IMR-90 (cell line): ENCODE data around the gene ZBTB25. TPM values are rescaled to one million over a fixed set of nuclear protein-coding genes. Genes with fewer than 3 reads are reported as not detected.

ENCODE experiments used
- ATAC-seq: fragments of 200-7000 bp; cut with Tn5 transposase; 2 replicates; pipeline ENCODE4 v1.9.1; 2020; ENCODE audit warnings: low read depth, mild to moderate bottlenecking, moderate library complexity
- BruUV-seq: library from RNA; stranded (reverse); fragments of 400-500 nt; replicated peaks from 2 replicates; lab custom pipeline; 2021; lab: Mats Ljungman, UMichigan
- CTCF ChIA-PET: fragments of 300-600 bp; formaldehyde crosslinking; extraction: SDS; loops from one replicate; lab custom pipeline; 2021; ENCODE audit warnings: antibody characterized with exemption; lab: Yijun Ruan, JAX
- POLR2A ChIA-PET: fragments of 300-600 bp; sonication (Branson Sonifier 250); formaldehyde crosslinking; loops from one replicate; lab custom pipeline; 2022; ENCODE audit warnings: antibody characterized with exemption; ENCODE audit not compliant: unreplicated experiment; lab: Charles Lee
- DNase-seq: peaks from one replicate; pipeline ENCODE4 v3.0.0; 2013
- H2AFZ ChIP-seq: replicated peaks from 2 replicates; pipeline ENCODE3; 2013; ENCODE audit warnings: low read length, mild to moderate bottlenecking; ENCODE audit not compliant: poor library complexity
- H2AK5ac ChIP-seq: 2 replicates; pipeline ENCODE4 v1.6.1; 2013; ENCODE audit warnings: low read depth, low read length, inconsistent platforms
- H2AK9ac ChIP-seq: replicated peaks from 2 replicates; pipeline ENCODE3; 2013; ENCODE audit warnings: mild to moderate bottlenecking, low read depth, low read length, moderate library complexity; ENCODE audit not compliant: poor library complexity
- H2BK120ac ChIP-seq: 2 replicates; pipeline ENCODE4 v1.6.1; 2013; ENCODE audit warnings: low read depth, low read length, inconsistent platforms
- H2BK15ac ChIP-seq: 3 replicates; pipeline ENCODE4 v1.6.1; 2013; ENCODE audit warnings: low read depth, low read length, inconsistent platforms
- H2BK20ac ChIP-seq: 2 replicates; pipeline ENCODE4 v1.6.1; 2013; ENCODE audit warnings: low read depth, mild to moderate bottlenecking, inconsistent platforms, low read length, moderate library complexity
- H2BK5ac ChIP-seq: 2 replicates; pipeline ENCODE4 v1.6.1; 2013; ENCODE audit warnings: mild to moderate bottlenecking, low read depth, low read length, inconsistent platforms; ENCODE audit not compliant: poor library complexity, severe bottlenecking
- H3K14ac ChIP-seq: replicated peaks from 2 replicates; pipeline ENCODE4 v1.6.1; 2013; ENCODE audit warnings: low read depth, low read length, inconsistent platforms
- H3K18ac ChIP-seq: 2 replicates; pipeline ENCODE4 v1.6.1; 2013; ENCODE audit warnings: low read depth, low read length, control low read depth
- H3K23ac ChIP-seq: 2 replicates; pipeline ENCODE4 v1.6.1; 2013; ENCODE audit warnings: low read depth, low read length, inconsistent platforms
- H3K27ac ChIP-seq: 2 replicates; pipeline ENCODE4 v1.5.1; 2013; ENCODE audit warnings: mild to moderate bottlenecking, control low read depth, low read length; ENCODE audit not compliant: insufficient read depth
- H3K27me3 ChIP-seq: 2 replicates; pipeline ENCODE4 v1.6.1; 2013; ENCODE audit warnings: low read length; ENCODE audit not compliant: control insufficient read depth, insufficient read depth
- H3K36me3 ChIP-seq: 2 replicates; pipeline ENCODE4 v1.6.1; 2013; ENCODE audit warnings: low read length, mixed read lengths; ENCODE audit not compliant: control insufficient read depth, insufficient read depth
- H3K4ac ChIP-seq: 2 replicates; pipeline ENCODE4 v1.6.1; 2013; ENCODE audit warnings: low read depth, low read length, inconsistent platforms
- H3K4me1 ChIP-seq: 2 replicates; pipeline ENCODE4 v1.6.1; 2013; ENCODE audit warnings: low read length, mixed read lengths; ENCODE audit not compliant: control insufficient read depth, insufficient read depth
- H3K4me2 ChIP-seq: 2 replicates; pipeline ENCODE4 v1.6.1; 2013; ENCODE audit warnings: low read depth, mild to moderate bottlenecking, control low read depth, low read length, moderate library complexity
- H3K4me3 ChIP-seq: 2 replicates; pipeline ENCODE4 v1.5.1; 2013; ENCODE audit warnings: low read depth, mild to moderate bottlenecking, control low read depth, low read length, moderate library complexity; ENCODE audit not compliant: insufficient read depth
- H3K56ac ChIP-seq: 2 replicates; pipeline ENCODE4 v1.6.1; 2013; ENCODE audit warnings: low read length, inconsistent platforms; ENCODE audit not compliant: insufficient read depth; ENCODE audit errors: extremely low read depth
- H3K79me1 ChIP-seq, 2 experiments: 2 replicates each; pipeline ENCODE4 v1.6.1; 2013; ENCODE audit warnings: low read length in 2 of 2, inconsistent platforms in 1 of 2, low read depth in 1 of 2
- H3K9ac ChIP-seq: 2 replicates; pipeline ENCODE4 v1.6.1; 2013; ENCODE audit warnings: low read depth, low read length, control low read depth
- H3K9me1 ChIP-seq: 2 replicates; pipeline ENCODE4 v1.6.1; 2013; ENCODE audit warnings: low read length, inconsistent platforms; ENCODE audit not compliant: insufficient read depth
- H3K9me3 ChIP-seq: 2 replicates; pipeline ENCODE4 v1.6.1; 2013; ENCODE audit warnings: low read length; ENCODE audit not compliant: control insufficient read depth, insufficient read depth
- H4K20me1 ChIP-seq: 2 replicates; pipeline ENCODE4 v1.6.1; 2013; ENCODE audit warnings: low read length, inconsistent platforms; ENCODE audit not compliant: insufficient read depth
- H4K5ac ChIP-seq: 2 replicates; pipeline ENCODE4 v1.6.1; 2013; ENCODE audit warnings: mild to moderate bottlenecking, low read depth, low read length, control low read depth
- H4K8ac ChIP-seq, 2 experiments: 2 replicates each; pipeline ENCODE4 v1.6.1; 2013; ENCODE audit warnings: low read depth in 2 of 2, low read length in 2 of 2, control low read depth in 1 of 2, inconsistent platforms in 1 of 2
- H4K91ac ChIP-seq: 2 replicates; pipeline ENCODE4 v1.6.1; 2013; ENCODE audit warnings: low read depth, low read length, inconsistent platforms; ENCODE audit not compliant: insufficient read depth
- BHLHE40 ChIP-seq: fragments of 150-350 bp; IDR thresholded peaks from 2 replicates; pipeline ENCODE4 v1.6.1; 2016; ENCODE audit warnings: mild to moderate bottlenecking, low read depth, low read length
- CEBPB ChIP-seq: IDR thresholded peaks from 2 replicates; pipeline ENCODE4 v1.6.1; 2012; ENCODE audit warnings: low read depth, low read length, improper control_type of control experiment
- CHD1 ChIP-seq: IDR thresholded peaks from 2 replicates; pipeline ENCODE4 v1.6.1; 2012; ENCODE audit warnings: low read depth, low read length, improper control_type of control experiment
- CTCF ChIP-seq: conservative IDR thresholded peaks from 2 replicates; pipeline ENCODE4 v1.5.1; 2012; ENCODE audit warnings: mild to moderate bottlenecking, low read depth, low read length, improper control_type of control experiment
- ELK1 ChIP-seq: fragments of 150-350 bp; IDR thresholded peaks from 2 replicates; pipeline ENCODE4 v1.6.1; 2016; ENCODE audit warnings: low read depth, mild to moderate bottlenecking, low read length, moderate library complexity, borderline replicate concordance
- FOS ChIP-seq: fragments of 150-350 bp; IDR thresholded peaks from 2 replicates; pipeline ENCODE4 v1.6.1; 2016; ENCODE audit warnings: low read depth, low read length
- MAFK ChIP-seq: IDR thresholded peaks from 2 replicates; pipeline ENCODE4 v1.6.1; 2012; ENCODE audit warnings: low read depth, low read length, improper control_type of control experiment
- MAZ ChIP-seq: IDR thresholded peaks from 2 replicates; pipeline ENCODE4 v1.6.1; 2012; ENCODE audit warnings: low read depth, mild to moderate bottlenecking, low read length, improper control_type of control experiment, moderate library complexity, borderline replicate concordance
- MXI1 ChIP-seq: IDR thresholded peaks from 2 replicates; pipeline ENCODE4 v1.6.1; 2012; ENCODE audit warnings: low read depth, mild to moderate bottlenecking, low read length, moderate library complexity, borderline replicate concordance
- NFE2L2 ChIP-seq: fragments of 150-350 bp; IDR thresholded peaks from 2 replicates; pipeline ENCODE4 v1.6.1; 2016; ENCODE audit warnings: low read depth, mild to moderate bottlenecking, low read length
- POLR2A ChIP-seq: IDR thresholded peaks from 2 replicates; pipeline ENCODE4 v1.6.1; 2012; ENCODE audit warnings: mild to moderate bottlenecking, low read depth, low read length
- RAD21 ChIP-seq: IDR thresholded peaks from 2 replicates; pipeline ENCODE4 v1.6.1; 2012; ENCODE audit warnings: low read length, improper control_type of control experiment
- RCOR1 ChIP-seq: IDR thresholded peaks from 2 replicates; pipeline ENCODE4 v1.6.1; 2012; ENCODE audit warnings: mild to moderate bottlenecking, low read length, improper control_type of control experiment; ENCODE audit not compliant: insufficient replicate concordance
- RFX5 ChIP-seq: IDR thresholded peaks from 2 replicates; pipeline ENCODE4 v1.8.0; 2012; ENCODE audit warnings: low read depth, mild to moderate bottlenecking, low read length, moderate library complexity
- SMC3 ChIP-seq: fragments of 150-350 bp; IDR thresholded peaks from 2 replicates; pipeline ENCODE4 v1.6.1; 2016; ENCODE audit warnings: low read depth, mild to moderate bottlenecking, antibody characterized with exemption, low read length, moderate library complexity
- USF2 ChIP-seq: fragments of 150-350 bp; IDR thresholded peaks from 2 replicates; pipeline ENCODE4 v1.6.1; 2017; ENCODE audit warnings: mild to moderate bottlenecking, antibody characterized with exemption, low read length, low read depth
- WGBS, 2 experiments: methylation state at CpG; one replicate each; pipeline versions ENCODE4 v1.1.5 to v1.1.7; 2013; ENCODE audit warnings: missing lambda C conversion rate in 2 of 2; ENCODE audit not compliant: insufficient read length in 1 of 2; ENCODE audit errors: extremely low coverage in 2 of 2; 5-methylcytosine and 5-hydroxymethylcytosine counted together
- dilution Hi-C: fragments of 300-500 bp; cut with HindIII; formaldehyde crosslinking; loops from one replicate; pipeline ENCODE4 v1.14.3; 2018; ENCODE audit warnings: low sequenced_read_pairs; ENCODE audit not compliant: unreplicated experiment
- in situ Hi-C: fragments of 300-500 bp; cut with MboI; formaldehyde crosslinking; loops from 3 replicates; pipeline ENCODE4 v1.14.3; 2019; ENCODE audit warnings: low sequenced_read_pairs, inconsistent platforms, mixed read lengths
- intact Hi-C: fragments of 100-400 bp; cut with micrococcal nuclease; formaldehyde crosslinking; loops from 2 replicates; pipeline ENCODE4 v1.10.0; 2022
- polyA plus RNA-seq, 3 experiments: library from polyadenylated mRNA; depleted of rRNA; stranded (reverse); fragments of >200 nt; gene quantifications; 2 replicates each; pipeline ENCODE4 v1.2.3, GENCODE V29; 2012; ENCODE audit warnings: low replicate concordance in 1 of 3
- total RNA-seq: library from RNA; depleted of rRNA; stranded (reverse); fragments of >200 nt; gene quantifications from 2 replicates; pipeline ENCODE4 v1.2.3, GENCODE V29; 2012

Gene ZBTB25
- total and polyA plus RNA-seq, 2 of the 4 experiments (the other 2 are of a cell fraction), result 4.4 to 6.6 TPM

- intact Hi-C loops (no loop called here), in situ Hi-C loops (no loop called here), dilution Hi-C loops (no loop called here)
- H4K91ac ChIP-seq, result no peak overlapping the region
- DNase-seq (no peak), ATAC-seq (no peak)
- H3K79me1 ChIP-seq, result no peaks in the 10 kb centered on the region
- H3K9me1 ChIP-seq, result peaks cover 7% of the 10 kb centered on the region
- H3K9me3 ChIP-seq, result no peaks in the 10 kb centered on the region
- H3K9ac ChIP-seq, result no peak overlapping the region
- H2BK15ac ChIP-seq, result no peak overlapping the region
- no peak overlapping the region for H2AK9ac ChIP-seq
- no CpG with 5 or more reads among the region's 3 CpGs for WGBS, 2 experiments
- H4K5ac ChIP-seq, result no peak overlapping the region
- H3K14ac ChIP-seq, result no peak overlapping the region
- H3K4me3 ChIP-seq, result no peak overlapping the region
- H2BK5ac ChIP-seq, result no peak overlapping the region
- H3K4ac ChIP-seq, result no peak overlapping the region
- H2BK120ac ChIP-seq, result no peak overlapping the region
- no peak overlapping the region for H3K27ac ChIP-seq
- no peaks in the 10 kb centered on the region for H3K27me3 ChIP-seq
- CTCF ChIA-PET, result interaction anchor here (0.6 kb wide), 1 partner anchor 27 kb away, joined by 3 read pairs; no protein-coding TSS in a partner anchor
- H3K36me3 ChIP-seq, result no peaks in the 10 kb centered on the region; the same call in 1 of the 2 replicates
- no peak overlapping the region for H2AFZ ChIP-seq
- peaks cover 1% of the 10 kb centered on the region; the same call in 1 of the 2 replicates for H3K4me1 ChIP-seq
- H3K23ac ChIP-seq, result no peak overlapping the region
- H3K56ac ChIP-seq, result no peak overlapping the region
- POLR2A ChIA-PET, result no interaction called here
- H3K4me2 ChIP-seq, result no peak overlapping the region
- TF ChIP-seq NFE2L2, result no peak
- TF ChIP-seq BHLHE40, result no peak
- TF ChIP-seq FOS, result no peak
- no peak for TF ChIP-seq RAD21
- TF ChIP-seq ELK1, result no peak
- no peak for TF ChIP-seq RCOR1
- no peak for TF ChIP-seq MAFK
- TF ChIP-seq CEBPB, result no peak
- TF ChIP-seq SMC3, result no peak
- no peak for TF ChIP-seq CHD1
- TF ChIP-seq CTCF, result no peak
- TF ChIP-seq RFX5, result no peak
- no peak for TF ChIP-seq MAZ
- no peak for TF ChIP-seq MXI1
- no peak for TF ChIP-seq USF2
- TF ChIP-seq POLR2A, result no peak
- no peaks in the 10 kb centered on the region for H4K20me1 ChIP-seq
- H4K8ac ChIP-seq, result no peak overlapping the region
- H2BK20ac ChIP-seq, result no peak overlapping the region
- H3K18ac ChIP-seq, result no peak overlapping the region
- no TSS peak for BruUV-seq
- no peak overlapping the region for H2AK5ac ChIP-seq
Measured at GRCh38 chr14:64461221-64461620, 42.4 kb downstream of the ZBTB25 start.
